Colonic mucosa (tissue), 4 donors: ENCODE data around the gene GYPA. TPM values are rescaled to one million over a fixed set of nuclear protein-coding genes. Genes with fewer than 3 reads are reported as not detected.

ENCODE experiments used
- DNase-seq: peaks from one replicate; pipeline ENCODE4 v3.0.0-alpha.2; 2020
- H3K27ac ChIP-seq: fragments of 200-600 bp; one replicate; pipeline ENCODE4 v1.8.0; 2021
- H3K27me3 ChIP-seq: fragments of 200-600 bp; one replicate; pipeline ENCODE4 v1.8.0; 2021
- H3K36me3 ChIP-seq: fragments of 200-600 bp; one replicate; pipeline ENCODE4 v1.8.0; 2021
- H3K4me1 ChIP-seq: fragments of 200-600 bp; one replicate; pipeline ENCODE4 v1.8.0; 2021; ENCODE audit warnings: mild to moderate bottlenecking
- H3K4me3 ChIP-seq: fragments of 200-600 bp; one replicate; pipeline ENCODE4 v1.8.0; 2021
- H3K9ac ChIP-seq, 2 donors: one replicate each; pipeline ENCODE4 v1.7.0; 2013; ENCODE audit warnings: control low read depth in 2 of 2, low read depth in 2 of 2, low read length in 2 of 2
- H3K9me3 ChIP-seq: fragments of 200-600 bp; one replicate; pipeline ENCODE4 v1.8.0; 2021
- CTCF ChIP-seq: fragments of 200-600 bp; IDR thresholded peaks from one replicate; pipeline ENCODE4 v1.8.0; 2022; ENCODE audit warnings: antibody characterized with exemption, mild to moderate bottlenecking
- intact Hi-C: fragments of 100-400 bp; cut with DNase I; formaldehyde crosslinking; loops from one replicate; pipeline ENCODE4 v1.14.1; 2022
- total RNA-seq, 2 donors: library from RNA; stranded (reverse); fragmentation: NEBNext Ultra II Directional in 1 of 2; extraction: Animal tissue kit (Norgen Biotek cat#: 25700) in 1 of 2; gene quantifications; one replicate each; pipeline ENCODE4 v1.2.1, GENCODE V29; 2021
- donor health status: healthy.
- donor health status: DM: no; HTN: no; CAD: no.
- donor health status: DM: no; HTN: no; CAD: no.

GYPA gene
- total RNA-seq, 2 donors from 2014 or later, result 0.27 TPM; not detected in 1

- Histone ChIP-seq H3K4me3 (no peak overlapping the region), H3K36me3 (no peaks in the 10 kb centered on the region), H3K4me1 (no peaks in the 10 kb centered on the region), H3K27ac (no peak overlapping the region), H3K9me3 (no peaks in the 10 kb centered on the region), H3K27me3 (no peaks in the 10 kb centered on the region), H3K9ac (no peak overlapping the region)
- TF ChIP-seq CTCF, result no peak
- intact Hi-C loops, result loop anchor here (5.0 kb wide), 2 partner anchors 608 to 883 kb away; no protein-coding TSS in a partner anchor
- no peak for DNase-seq
Measured at GRCh38 chr4:144179152-144179739, 38.7 kb upstream of the GYPA start.

GRCh38 chr4:144178414-144178813 is 37.9 kb upstream of the GYPA start:
- H3K9ac ChIP-seq, result no peak overlapping the region
- no peaks in the 10 kb centered on the region for H3K9me3 ChIP-seq
- no peaks in the 10 kb centered on the region for H3K4me1 ChIP-seq
- no peak for TF ChIP-seq CTCF
- no peaks in the 10 kb centered on the region for H3K27me3 ChIP-seq
- no peaks in the 10 kb centered on the region for H3K36me3 ChIP-seq
- DNase-seq, result no peak
- intact Hi-C loops, result loop anchor here (5.0 kb wide), 2 partner anchors 609 to 884 kb away; no protein-coding TSS in a partner anchor
- no peak overlapping the region for H3K27ac ChIP-seq
- H3K4me3 ChIP-seq, result no peak overlapping the region

GRCh38 chr4:144176476-144176875 is 36.0 kb upstream of the GYPA start:
- no peak for TF ChIP-seq CTCF
- H3K4me1 ChIP-seq, result no peaks in the 10 kb centered on the region
- no peaks in the 10 kb centered on the region for H3K36me3 ChIP-seq
- intact Hi-C loops, result loop anchor here (5.0 kb wide), 2 partner anchors 611 to 886 kb away; no protein-coding TSS in a partner anchor
- no peak overlapping the region for H3K9ac ChIP-seq
- H3K9me3 ChIP-seq, result no peaks in the 10 kb centered on the region
- H3K4me3 ChIP-seq, result no peak overlapping the region
- DNase-seq, result no peak
- no peak overlapping the region for H3K27ac ChIP-seq
- H3K27me3 ChIP-seq, result no peaks in the 10 kb centered on the region

- Histone ChIP-seq H3K27me3 (no peaks in the 10 kb centered on the region), H3K4me3 (no peak overlapping the region), H3K4me1 (no peaks in the 10 kb centered on the region), H3K36me3 (no peaks in the 10 kb centered on the region), H3K27ac (no peak overlapping the region), H3K9ac (no peak overlapping the region), H3K9me3 (no peaks in the 10 kb centered on the region)
- peak; percentile 39 for TF ChIP-seq CTCF
- DNase-seq, result no peak
- intact Hi-C loops, result loop anchor here (5.0 kb wide), 2 partner anchors 613 to 888 kb away; no protein-coding TSS in a partner anchor
Measured at GRCh38 chr4:144174401-144175067, 34.0 kb upstream of the GYPA start.

GRCh38 chr4:144171697-144172096 is 31.2 kb upstream of the GYPA start:
- Histone ChIP-seq H3K27ac (no peak overlapping the region), H3K4me3 (no peak overlapping the region), H3K27me3 (no peaks in the 10 kb centered on the region), H3K9me3 (no peaks in the 10 kb centered on the region), H3K4me1 (no peaks in the 10 kb centered on the region), H3K9ac (no peak overlapping the region), H3K36me3 (no peaks in the 10 kb centered on the region)
- no peak for DNase-seq
- TF ChIP-seq CTCF, result no peak
- intact Hi-C loops, result no loop called here
